Measurements from ENCODE around the gene ACTRT1.

The ACTRT1 gene

DNA sequence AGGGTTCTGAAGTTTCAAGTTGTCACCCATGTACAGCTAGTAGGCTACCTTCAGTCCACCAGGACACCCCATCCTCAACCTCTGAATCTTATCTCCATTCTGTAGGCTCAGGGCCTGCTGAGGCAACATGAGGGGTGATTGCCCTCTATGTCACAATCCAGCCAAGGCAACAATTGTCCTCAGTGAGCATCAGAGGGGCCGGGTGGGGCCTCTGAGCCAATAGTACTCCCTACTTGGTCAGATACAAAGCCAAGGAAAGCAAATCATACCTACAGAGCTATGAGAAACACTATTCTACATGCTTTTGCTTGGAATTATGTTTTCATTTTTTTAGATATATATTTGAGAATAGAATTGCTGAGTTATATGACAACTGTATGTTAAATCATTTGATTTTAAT lies at the start of gene ACTRT1:
TSS of gene ACTRT1 (minus strand) at position 101 of the 400 bp plus-strand sequence. CDS start 197 bp downstream, outside the sequence.
- DNase-seq = no peak

DNA sequence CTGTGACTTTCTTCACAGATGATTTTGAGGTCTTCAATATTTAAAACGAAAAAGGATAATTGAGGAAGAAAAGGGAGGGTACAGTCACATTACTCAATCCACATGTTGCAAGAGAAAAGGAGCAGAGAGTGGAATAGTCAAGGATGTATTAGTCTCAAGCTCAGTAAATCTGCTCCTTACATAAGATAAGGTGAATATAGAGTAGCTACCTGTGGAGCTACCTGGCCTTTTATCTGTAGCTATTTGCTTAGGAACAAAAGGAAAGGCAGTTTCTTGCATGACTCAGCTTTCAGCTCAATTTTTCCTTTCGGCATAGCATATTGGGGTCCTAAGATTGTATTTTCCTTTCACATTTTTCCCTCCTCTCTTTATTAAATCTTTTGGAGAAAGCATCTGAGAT lies 26.3 kb upstream of the ACTRT1 start:
- DNase-seq = no peak

DNA sequence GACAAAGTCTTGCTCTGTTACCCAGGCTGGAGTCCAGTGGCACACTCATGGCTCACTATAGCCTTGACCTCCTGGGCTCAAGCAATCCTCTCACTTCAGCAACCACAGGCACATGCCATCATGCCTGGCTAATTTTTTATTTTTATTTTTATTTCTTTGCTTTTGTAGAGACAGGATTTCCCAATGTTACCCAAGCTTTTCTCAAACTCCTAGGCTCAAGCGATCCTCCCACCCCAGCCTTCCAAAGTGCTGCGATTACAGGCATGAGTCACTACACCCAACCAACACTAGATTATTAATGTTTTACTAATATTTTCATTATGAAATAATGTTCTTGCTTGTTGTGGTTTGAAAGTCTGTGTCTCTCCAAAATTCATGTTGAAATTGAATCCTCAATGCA lies 5.2 kb upstream of the ACTRT1 start:
- DNase-seq = no peak

DNA sequence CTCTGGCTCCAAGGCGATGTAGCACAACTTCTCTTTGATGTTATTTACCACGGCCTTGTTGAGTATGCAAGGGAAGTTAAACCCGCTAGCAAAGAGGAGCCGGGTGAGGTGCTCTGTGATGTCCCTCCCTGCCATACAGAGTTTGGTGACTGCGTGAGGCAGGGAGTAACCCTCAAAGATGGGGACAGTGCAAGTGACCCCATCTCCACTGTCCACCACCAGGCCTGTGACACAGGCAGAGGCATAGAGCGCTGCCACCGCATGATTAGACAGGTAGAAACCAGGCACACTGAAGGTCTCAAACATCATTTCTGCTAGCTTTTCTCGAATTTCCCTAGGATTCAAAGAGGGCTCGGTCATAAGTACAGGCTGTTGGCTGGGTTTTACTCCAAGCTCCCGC lies 677 bp downstream of the ACTRT1 start:
- no peak for DNase-seq

DNA sequence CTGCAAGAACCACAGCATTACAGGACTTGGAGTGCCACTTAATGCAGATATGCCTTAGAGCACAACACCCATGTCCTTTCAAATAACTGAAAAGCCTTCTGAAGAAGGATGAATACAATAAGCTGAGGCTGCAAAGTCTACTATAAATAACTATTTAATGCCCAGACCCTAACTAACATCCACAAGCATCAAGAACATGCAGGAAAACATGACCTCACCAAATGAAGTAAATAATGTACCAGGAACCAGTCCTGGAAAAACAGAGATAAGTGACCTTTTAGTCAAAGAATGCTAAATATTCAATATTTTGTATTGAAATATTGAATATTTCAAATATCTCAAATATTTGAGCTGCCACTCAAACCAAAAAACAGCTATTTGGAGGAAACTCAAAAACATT lies 16.9 kb downstream of the ACTRT1 start:
- no peak for DNase-seq

DNA sequence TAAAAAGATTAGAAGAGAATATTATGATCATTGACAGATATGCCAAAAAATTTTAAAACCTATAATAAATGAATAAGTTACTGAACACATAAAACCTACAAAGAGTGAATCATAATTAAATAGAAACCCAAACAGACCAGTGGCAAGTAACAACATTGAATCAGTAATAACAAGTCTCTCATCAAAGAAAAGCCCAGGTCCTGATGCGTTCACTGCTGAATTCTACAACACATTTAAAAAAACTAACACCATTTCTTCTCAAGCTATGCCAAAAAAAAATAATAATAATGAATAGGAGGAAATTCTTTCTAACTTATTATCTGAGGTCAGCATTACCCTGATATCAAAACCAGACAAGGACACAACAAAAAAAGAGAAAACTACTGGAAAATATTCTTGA lies 30.6 kb downstream of the ACTRT1 start:
- DNase-seq = no peak

DNA sequence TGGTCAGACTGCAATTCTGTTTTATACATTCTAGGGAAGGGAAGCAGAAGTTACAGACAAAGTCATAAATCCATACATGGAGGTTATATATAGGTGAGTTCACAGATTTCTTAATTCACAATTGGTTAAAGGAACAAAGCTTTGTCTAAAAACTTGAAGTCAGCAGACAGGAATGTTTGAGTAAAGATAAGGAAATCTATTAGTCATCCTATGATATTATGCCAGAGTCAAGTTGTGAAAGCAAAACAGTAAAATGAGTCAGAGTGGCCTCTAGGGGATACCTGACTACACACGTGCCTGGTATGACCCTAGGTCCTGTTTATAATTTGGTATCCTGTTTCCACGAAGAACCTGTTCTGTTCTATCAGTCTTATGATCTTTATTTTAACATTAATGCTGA lies 31.5 kb downstream of the ACTRT1 start:
- no peak for DNase-seq

DNA sequence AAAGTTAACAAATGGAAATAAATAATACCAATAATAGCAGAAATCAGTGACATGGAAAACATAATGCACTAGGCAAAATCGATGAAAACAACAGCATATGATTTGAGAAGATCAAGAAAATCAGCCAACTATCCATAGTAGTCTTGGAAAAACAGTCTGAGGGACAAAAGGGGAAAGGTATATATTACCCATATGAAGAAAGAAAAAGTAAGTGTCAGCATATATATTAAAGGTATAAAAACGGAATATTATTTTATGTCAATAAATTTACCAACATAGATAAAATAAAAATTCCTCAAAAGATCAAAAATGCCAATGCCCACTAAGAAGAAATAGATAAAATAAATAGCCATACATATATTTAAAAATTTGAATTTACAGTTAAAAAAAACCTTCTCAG lies 33.0 kb downstream of the ACTRT1 start:
- DNase-seq = no peak

DNA sequence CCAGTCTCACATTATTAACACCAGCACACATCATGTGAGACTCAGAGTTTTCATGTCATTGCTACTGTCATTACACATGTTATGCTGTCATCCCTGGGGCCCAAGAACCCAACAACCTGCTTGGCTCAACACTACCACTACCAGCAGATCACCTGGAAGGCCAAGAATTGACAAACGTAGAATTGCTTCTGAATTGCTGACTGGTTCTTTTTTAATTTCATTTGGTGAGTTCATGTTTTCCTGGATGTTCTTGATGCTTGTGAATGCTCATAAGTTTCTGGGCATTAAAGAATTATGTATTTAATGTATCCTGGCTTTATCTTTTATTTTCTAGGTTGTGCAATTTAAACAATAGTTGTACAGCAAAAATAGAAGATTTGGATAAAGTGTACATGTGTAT lies 40.2 kb downstream of the ACTRT1 start:
- DNase-seq = no peak

DNA sequence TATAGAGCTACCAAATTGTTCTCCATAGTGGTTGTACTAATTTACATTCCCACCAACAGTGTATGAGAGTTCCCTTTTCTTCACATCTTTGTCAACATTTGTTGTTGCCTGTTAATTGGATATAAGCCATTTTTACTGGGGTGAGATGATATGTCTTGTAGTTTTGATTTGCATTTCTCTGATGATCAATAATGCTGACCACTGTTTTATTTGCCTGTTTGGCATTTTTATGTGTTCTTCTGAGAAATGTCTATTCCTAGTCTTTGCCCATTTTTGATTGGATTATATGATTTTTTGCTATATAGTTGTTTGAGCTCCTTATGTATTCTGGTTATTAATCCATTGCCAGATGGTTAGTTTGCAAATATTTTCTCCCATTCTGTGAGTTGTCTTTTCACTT lies 44.3 kb downstream of the ACTRT1 start:
- no peak for DNase-seq
